Measurements from ENCODE around the gene SLC7A5. TPM values are rescaled to one million over a fixed set of nuclear protein-coding genes. Genes with fewer than 3 reads are reported as not detected.
A peak's percentile ranks its signal among the peaks of the same experiment; 100 is the strongest.

The SLC7A5 gene
- total and polyA plus RNA-seq, 2 of the 13 experiments (the other 11 are each of a cell fraction or from before 2014, with no cell fraction given) = 79.6 to 155 TPM

DNA sequence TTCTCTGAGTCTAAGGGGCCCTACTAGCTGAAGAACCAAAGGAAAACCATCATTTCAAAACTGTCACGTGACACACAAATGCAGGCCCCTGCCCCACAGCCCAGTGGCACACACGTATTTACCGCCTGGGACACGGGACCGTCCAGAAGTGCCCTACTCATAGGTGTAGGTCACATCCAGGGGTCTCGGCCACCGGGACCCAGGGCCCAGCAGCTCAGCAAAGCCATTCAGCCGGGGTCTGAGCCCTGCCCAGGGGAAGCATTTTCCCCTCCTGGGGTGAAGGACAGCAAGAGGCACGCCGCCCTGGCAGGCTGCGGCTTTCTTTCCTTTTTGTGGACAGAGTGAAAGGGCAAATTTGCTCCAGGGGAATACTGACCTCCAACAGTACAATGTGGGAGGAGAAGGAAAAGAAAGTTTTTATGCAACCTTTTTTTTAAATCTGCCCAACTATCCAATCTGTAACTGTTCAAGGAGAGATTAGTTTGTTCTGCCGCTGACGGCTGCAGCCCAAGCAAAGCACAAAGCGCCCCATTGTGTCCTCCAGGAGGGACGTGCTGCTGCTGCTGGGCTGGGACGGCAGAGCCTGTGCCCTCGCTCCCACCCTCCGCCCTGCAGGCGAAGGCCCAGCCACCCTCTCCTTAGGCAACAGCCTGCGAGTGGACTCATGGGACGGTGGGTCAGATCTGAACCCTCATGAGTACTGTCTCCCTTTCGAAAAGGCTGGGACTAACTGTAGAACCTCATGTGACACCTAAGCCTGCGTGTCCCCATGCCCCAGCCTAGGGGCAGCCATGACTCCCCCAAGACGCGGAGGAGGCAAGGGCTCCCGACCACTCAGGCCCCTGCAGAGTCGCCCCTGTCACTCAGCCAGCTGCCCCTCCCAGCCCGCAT is 21.3 kb downstream of the SLC7A5 start (continued):
- TF ChIP-seq PBX3 (CRISPR knock-in tag; IDR thresholded peaks at IDR 0.05; ENCODE audit: borderline replicate concordance) (no peak), SCMH1 (CRISPR knock-in tag; IDR thresholded peaks at IDR 0.05; ENCODE audit: borderline replicate concordance) (no peak), ZNF354B (CRISPR knock-in tag; IDR thresholded peaks at IDR 0.05) (no peak), ZNF687 (CRISPR knock-in tag; IDR thresholded peaks at IDR 0.05) (peak; percentile 96), ZNF326 (CRISPR knock-in tag; IDR thresholded peaks at IDR 0.05; ENCODE audit: borderline replicate concordance) (peak; percentile 85; the same call in 1 of the 2 replicates), CENPT (CRISPR knock-in tag; IDR thresholded peaks at IDR 0.05; ENCODE audit: low read depth) (no peak), ARID2 (CRISPR knock-in tag; IDR thresholded peaks at IDR 0.05; ENCODE audit: borderline replicate concordance) (peak; percentile 80; the same call in 1 of the 2 replicates), ZNF549 (CRISPR knock-in tag; IDR thresholded peaks at IDR 0.05) (no peak), SATB2 (CRISPR knock-in tag; IDR thresholded peaks at IDR 0.05) (no peak; the same call in 1 of the 2 replicates), REPIN1 (CRISPR knock-in tag; IDR thresholded peaks at IDR 0.05; ENCODE audit: borderline replicate concordance, low read depth) (peak; percentile 71; the same call in 1 of the 2 replicates), ZNF530 (CRISPR knock-in tag; IDR thresholded peaks at IDR 0.05; ENCODE audit: low read depth) (no peak), BRCA1 (CRISPR knock-in tag; IDR thresholded peaks at IDR 0.05) (peak; percentile 77; the same call in 1 of the 2 replicates), ZNF7 (CRISPR knock-in tag; IDR thresholded peaks at IDR 0.05) (no peak), MAF1 (CRISPR knock-in tag; IDR thresholded peaks at IDR 0.05; ENCODE audit: borderline replicate concordance) (no peak; the same call in 1 of the 2 replicates), FOSL2 (CRISPR knock-in tag; IDR thresholded peaks at IDR 0.05) (peak; percentile 52; the same call in 1 of the 2 replicates)
- TF ChIP-seq, protein P1, sequence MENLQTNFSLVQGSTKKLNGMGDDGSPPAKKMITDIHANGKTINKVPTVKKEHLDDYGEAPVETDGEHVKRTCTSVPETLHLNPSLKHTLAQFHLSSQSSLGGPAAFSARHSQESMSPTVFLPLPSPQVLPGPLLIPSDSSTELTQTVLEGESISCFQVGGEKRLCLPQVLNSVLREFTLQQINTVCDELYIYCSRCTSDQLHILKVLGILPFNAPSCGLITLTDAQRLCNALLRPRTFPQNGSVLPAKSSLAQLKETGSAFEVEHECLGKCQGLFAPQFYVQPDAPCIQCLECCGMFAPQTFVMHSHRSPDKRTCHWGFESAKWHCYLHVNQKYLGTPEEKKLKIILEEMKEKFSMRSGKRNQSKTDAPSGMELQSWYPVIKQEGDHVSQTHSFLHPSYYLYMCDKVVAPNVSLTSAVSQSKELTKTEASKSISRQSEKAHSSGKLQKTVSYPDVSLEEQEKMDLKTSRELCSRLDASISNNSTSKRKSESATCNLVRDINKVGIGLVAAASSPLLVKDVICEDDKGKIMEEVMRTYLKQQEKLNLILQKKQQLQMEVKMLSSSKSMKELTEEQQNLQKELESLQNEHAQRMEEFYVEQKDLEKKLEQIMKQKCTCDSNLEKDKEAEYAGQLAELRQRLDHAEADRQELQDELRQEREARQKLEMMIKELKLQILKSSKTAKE (CRISPR knock-in tag; IDR thresholded peaks at IDR 0.05; ENCODE audit: borderline replicate concordance) = peak; percentile 88
- TF ChIP-seq, protein P2, sequence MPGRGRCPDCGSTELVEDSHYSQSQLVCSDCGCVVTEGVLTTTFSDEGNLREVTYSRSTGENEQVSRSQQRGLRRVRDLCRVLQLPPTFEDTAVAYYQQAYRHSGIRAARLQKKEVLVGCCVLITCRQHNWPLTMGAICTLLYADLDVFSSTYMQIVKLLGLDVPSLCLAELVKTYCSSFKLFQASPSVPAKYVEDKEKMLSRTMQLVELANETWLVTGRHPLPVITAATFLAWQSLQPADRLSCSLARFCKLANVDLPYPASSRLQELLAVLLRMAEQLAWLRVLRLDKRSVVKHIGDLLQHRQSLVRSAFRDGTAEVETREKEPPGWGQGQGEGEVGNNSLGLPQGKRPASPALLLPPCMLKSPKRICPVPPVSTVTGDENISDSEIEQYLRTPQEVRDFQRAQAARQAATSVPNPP (CRISPR knock-in tag; IDR thresholded peaks at IDR 0.05) = no peak
- TF ChIP-seq, protein P3, sequence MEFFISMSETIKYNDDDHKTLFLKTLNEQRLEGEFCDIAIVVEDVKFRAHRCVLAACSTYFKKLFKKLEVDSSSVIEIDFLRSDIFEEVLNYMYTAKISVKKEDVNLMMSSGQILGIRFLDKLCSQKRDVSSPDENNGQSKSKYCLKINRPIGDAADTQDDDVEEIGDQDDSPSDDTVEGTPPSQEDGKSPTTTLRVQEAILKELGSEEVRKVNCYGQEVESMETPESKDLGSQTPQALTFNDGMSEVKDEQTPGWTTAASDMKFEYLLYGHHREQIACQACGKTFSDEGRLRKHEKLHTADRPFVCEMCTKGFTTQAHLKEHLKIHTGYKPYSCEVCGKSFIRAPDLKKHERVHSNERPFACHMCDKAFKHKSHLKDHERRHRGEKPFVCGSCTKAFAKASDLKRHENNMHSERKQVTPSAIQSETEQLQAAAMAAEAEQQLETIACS (CRISPR knock-in tag; IDR thresholded peaks at IDR 0.05) = no peak
